Activated naive CD8-positive, alpha-beta T cell treated with anti-CD3 and anti-CD28 coated beads, Interleukin-2, amount 50 U/mL, for 24 hours (primary cell): ENCODE data around the gene ZNF618.

ENCODE experiments used
- ATAC-seq: fragments of 150-1000 bp; cut with Tn5 transposase; one replicate; pipeline ENCODE4 v1.10.0; 2021
- DNase-seq: peaks from one replicate; pipeline ENCODE4 v3.0.0; 2021
- H3K27ac Mint-ChIP-seq: one replicate; pipeline ENCODE4 v1.8.0; 2021; ENCODE audit warnings: mild to moderate bottlenecking, mixed read lengths
- H3K27me3 Mint-ChIP-seq: one replicate; pipeline ENCODE4 v1.8.0; 2021; ENCODE audit warnings: mixed read lengths
- H3K36me3 Mint-ChIP-seq: one replicate; pipeline ENCODE4 v1.8.0; 2021; ENCODE audit warnings: low read depth, mixed read lengths
- H3K4me1 Mint-ChIP-seq: one replicate; pipeline ENCODE4 v1.8.0; 2021; ENCODE audit warnings: mixed read lengths
- H3K4me3 Mint-ChIP-seq: one replicate; pipeline ENCODE4 v1.8.0; 2021; ENCODE audit warnings: mild to moderate bottlenecking, moderate library complexity, mixed read lengths
- H3K9me3 Mint-ChIP-seq: one replicate; pipeline ENCODE4 v1.8.0; 2021; ENCODE audit warnings: mixed read lengths

The ZNF618 gene

DNA sequence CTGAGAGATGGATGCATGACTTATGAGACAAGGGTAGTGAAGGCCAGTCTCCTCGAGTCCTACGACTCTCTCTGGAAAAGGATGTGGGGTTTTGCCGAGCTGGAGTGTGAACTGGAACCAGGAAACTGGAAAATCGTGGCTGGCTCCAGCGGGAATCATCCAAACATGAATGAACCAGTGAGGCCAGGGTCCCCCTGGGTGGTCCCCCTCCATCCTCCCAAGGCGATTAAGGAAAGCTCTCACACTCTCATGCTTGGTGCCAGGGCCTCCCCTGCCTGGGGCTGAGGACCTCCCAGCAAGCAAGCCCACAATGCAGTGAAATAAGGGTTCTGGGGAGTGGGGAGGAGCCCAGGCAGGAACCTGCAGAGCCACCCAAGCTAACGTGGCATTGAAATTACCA, 211.6 kb downstream of the ZNF618 start:
- no peak overlapping the region for H3K4me3 Mint-ChIP-seq
- H3K27me3 Mint-ChIP-seq, result peaks cover 2% of the 10 kb centered on the region
- H3K4me1 Mint-ChIP-seq, result no peaks in the 10 kb centered on the region
- ATAC-seq (no peak), DNase-seq (no peak)
- H3K27ac Mint-ChIP-seq, result no peak overlapping the region
- H3K9me3 Mint-ChIP-seq, result no peaks in the 10 kb centered on the region
- no peaks in the 10 kb centered on the region for H3K36me3 Mint-ChIP-seq

DNA sequence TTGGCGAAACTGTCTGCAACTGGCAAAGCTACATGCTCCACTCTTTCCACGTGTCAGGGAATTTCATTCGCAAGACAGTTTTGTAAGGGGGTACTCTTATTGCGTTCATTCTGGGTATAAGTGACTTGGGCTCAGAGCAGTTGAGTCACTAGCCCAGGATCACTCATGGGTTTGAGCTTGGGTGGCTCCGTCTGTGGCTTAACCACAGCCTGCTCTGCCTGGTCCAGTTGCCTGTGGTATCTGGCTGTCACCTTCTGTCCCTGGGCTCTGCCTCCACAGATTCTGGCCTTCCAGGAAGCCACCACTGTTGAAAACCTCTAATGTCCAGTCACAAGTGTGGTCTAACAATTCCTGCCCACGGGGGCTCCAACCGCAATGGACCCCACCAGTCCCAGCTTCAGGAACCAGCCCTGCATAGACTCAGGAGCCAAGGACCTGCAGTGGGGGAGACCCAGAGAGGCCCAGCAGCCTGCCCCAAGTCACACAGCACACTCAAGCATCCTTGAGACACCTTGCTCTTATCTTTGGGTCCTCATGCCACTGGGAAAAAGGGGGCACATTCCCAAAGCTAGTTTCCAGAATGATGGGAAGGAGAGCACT, 212.6 kb downstream of the ZNF618 start:
- peaks cover 2% of the 10 kb centered on the region for H3K27me3 Mint-ChIP-seq
- DNase-seq, result no peak
- H3K27ac Mint-ChIP-seq, result no peak overlapping the region
- no peak for ATAC-seq
- no peaks in the 10 kb centered on the region for H3K4me1 Mint-ChIP-seq
- no peaks in the 10 kb centered on the region for H3K9me3 Mint-ChIP-seq
- no peaks in the 10 kb centered on the region for H3K36me3 Mint-ChIP-seq
- H3K4me3 Mint-ChIP-seq, result no peak overlapping the region

- H3K4me1 Mint-ChIP-seq, result no peaks in the 10 kb centered on the region
- no peaks in the 10 kb centered on the region for H3K9me3 Mint-ChIP-seq
- no peaks in the 10 kb centered on the region for H3K36me3 Mint-ChIP-seq
- no peak for DNase-seq
- peaks cover 2% of the 10 kb centered on the region for H3K27me3 Mint-ChIP-seq
- no peak overlapping the region for H3K4me3 Mint-ChIP-seq
- ATAC-seq, result no peak
- no peak overlapping the region for H3K27ac Mint-ChIP-seq
These were observed 213.2 kb downstream of the ZNF618 start for GRCh38 chr9:114089206-114089840.

DNA sequence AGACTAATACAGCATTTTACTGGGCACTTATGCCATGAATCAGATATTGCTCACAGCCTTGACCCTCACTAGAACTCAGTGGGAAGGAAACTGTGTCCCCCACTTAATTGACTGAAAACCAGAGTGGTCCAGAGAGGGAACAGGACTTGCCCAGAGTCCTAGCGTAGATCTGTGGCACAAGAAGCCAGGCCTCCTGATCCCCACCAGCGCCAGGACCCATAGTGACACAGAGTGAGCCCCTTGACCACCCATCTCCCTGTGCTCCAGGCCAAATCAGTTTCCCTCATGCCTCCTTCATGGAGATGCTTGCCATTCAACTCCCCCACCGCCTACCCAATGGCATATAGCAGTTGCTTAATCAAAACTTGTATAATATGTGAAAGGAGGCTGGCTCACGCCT, 214.7 kb downstream of the ZNF618 start:
- Mint-ChIP-seq H3K27me3 (peaks cover 6% of the 10 kb centered on the region), H3K27ac (no peak overlapping the region), H3K4me1 (no peaks in the 10 kb centered on the region), H3K4me3 (no peak overlapping the region), H3K36me3 (no peaks in the 10 kb centered on the region), H3K9me3 (no peaks in the 10 kb centered on the region)
- no peak for ATAC-seq
- no peak for DNase-seq

GRCh38 chr9:114091711-114092110, 215.6 kb downstream of the ZNF618 start:
- Mint-ChIP-seq H3K27me3 (peaks cover 11% of the 10 kb centered on the region), H3K9me3 (no peaks in the 10 kb centered on the region), H3K27ac (no peak overlapping the region), H3K36me3 (no peaks in the 10 kb centered on the region), H3K4me3 (no peak overlapping the region), H3K4me1 (peaks cover under 1% of the 10 kb centered on the region)
- DNase-seq (no peak), ATAC-seq (no peak)

GRCh38 chr9:114092336-114092735, 216.2 kb downstream of the ZNF618 start:
- Mint-ChIP-seq H3K27me3 (peaks cover 14% of the 10 kb centered on the region), H3K36me3 (no peaks in the 10 kb centered on the region), H3K4me1 (peaks cover 2% of the 10 kb centered on the region), H3K27ac (no peak overlapping the region), H3K9me3 (no peaks in the 10 kb centered on the region), H3K4me3 (no peak overlapping the region)
- no peak for ATAC-seq
- DNase-seq, result no peak

DNA sequence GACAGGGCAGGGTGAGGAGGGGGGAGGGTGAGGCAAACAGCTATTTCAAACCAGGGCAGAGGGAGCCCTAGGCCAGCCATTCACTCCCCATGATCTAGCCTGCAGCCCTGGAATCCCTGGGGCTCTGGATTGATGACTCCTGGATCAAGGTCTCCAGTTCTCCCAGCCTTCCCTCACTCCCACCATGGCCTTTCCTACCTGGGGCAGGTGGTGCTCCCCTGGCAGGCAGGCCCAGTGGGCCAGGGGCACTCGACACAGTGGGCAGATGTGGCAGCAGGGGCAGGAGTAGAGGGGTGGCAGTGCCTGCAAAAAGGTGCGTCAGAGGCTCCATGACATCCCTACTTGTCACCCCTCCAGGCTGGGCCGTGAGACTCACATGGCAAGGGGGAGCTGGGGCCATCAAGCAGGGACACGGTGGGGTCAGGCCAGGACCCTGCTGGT, 216.9 kb downstream of the ZNF618 start:
- Mint-ChIP-seq H3K36me3 (no peaks in the 10 kb centered on the region), H3K27me3 (peaks cover 18% of the 10 kb centered on the region)
- no peak for ATAC-seq

DNA sequence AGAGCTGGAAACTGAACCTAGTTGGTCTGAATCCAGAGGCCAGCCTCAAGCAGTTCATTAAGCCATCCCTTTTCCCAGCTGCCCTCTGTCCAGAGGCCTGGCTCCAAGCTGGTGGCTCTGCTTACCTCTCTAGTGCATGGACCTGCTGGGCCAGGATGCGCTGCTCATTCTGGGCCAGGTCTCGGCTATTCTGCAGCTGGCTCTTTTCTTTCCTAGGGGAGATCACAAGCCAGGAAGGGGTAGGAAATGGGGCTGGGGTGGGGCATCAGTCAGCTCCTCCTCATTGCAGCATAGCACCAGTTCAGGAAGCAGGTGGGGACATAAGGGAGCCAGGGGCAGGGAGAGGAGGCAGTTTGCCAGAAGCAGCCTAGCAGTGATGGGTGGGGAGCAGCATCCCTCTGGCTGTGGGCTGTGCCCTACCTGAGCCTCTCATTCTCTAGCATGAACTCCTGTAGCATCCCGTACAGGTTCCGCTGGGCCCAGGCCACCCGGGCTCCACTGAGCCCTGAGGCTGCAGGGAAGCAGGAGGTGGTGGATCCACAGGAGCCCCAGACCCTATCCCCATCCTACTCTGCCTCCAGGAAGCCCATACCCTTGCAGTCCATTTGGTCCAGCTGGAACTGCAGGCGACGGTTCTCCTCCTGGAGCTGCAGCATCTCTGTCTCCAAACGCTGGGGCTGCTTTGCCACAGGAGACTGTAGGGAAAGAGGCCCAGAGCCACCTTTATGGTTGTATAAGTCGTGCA, 217.8 kb downstream of the ZNF618 start:
- DNase-seq (no peak), ATAC-seq (no peak)
- peaks cover 7% of the 10 kb centered on the region for H3K4me1 Mint-ChIP-seq
- H3K27me3 Mint-ChIP-seq, result peaks cover 19% of the 10 kb centered on the region
- no peak overlapping the region for H3K4me3 Mint-ChIP-seq
- H3K36me3 Mint-ChIP-seq, result no peaks in the 10 kb centered on the region
- no peak overlapping the region for H3K27ac Mint-ChIP-seq
- no peaks in the 10 kb centered on the region for H3K9me3 Mint-ChIP-seq

More for the DNA sequence above, 216.9 kb downstream of the ZNF618 start:
- H3K4me3 Mint-ChIP-seq, result no peak overlapping the region
- H3K9me3 Mint-ChIP-seq, result no peaks in the 10 kb centered on the region
- peaks cover 7% of the 10 kb centered on the region for H3K4me1 Mint-ChIP-seq
- DNase-seq, result no peak
- no peak overlapping the region for H3K27ac Mint-ChIP-seq

DNA sequence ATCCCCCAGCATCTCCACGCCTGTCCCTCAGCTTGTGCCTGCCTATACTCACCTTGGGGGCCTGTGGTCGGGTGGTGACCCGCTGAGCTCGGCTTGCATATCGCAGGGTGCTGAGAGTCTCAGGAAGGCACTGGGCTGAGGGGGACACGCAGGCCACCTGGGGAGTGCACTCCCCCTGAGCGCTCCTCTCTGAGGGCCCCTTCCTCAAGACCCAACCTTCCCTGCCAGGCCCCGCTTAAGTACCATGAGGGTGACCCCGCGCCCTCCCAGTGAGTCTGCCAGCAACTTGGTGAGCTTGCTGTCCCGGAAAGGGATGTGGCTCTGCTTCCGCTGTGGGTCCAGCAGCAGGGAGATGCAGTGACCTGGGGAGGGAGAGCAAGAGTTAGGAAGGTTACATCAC, 218.9 kb downstream of the ZNF618 start:
- Mint-ChIP-seq H3K4me1 (peaks cover 7% of the 10 kb centered on the region), H3K27me3 (peaks cover 21% of the 10 kb centered on the region), H3K36me3 (no peaks in the 10 kb centered on the region), H3K4me3 (no peak overlapping the region), H3K27ac (no peak overlapping the region), H3K9me3 (no peaks in the 10 kb centered on the region)
- ATAC-seq (no peak), DNase-seq (no peak)

- no peak overlapping the region for H3K4me3 Mint-ChIP-seq
- H3K4me1 Mint-ChIP-seq, result peaks cover 7% of the 10 kb centered on the region
- H3K36me3 Mint-ChIP-seq, result no peaks in the 10 kb centered on the region
- ATAC-seq (no peak), DNase-seq (peak; percentile 12)
- H3K27ac Mint-ChIP-seq, result no peak overlapping the region
- peaks cover 24% of the 10 kb centered on the region for H3K27me3 Mint-ChIP-seq
- no peaks in the 10 kb centered on the region for H3K9me3 Mint-ChIP-seq
These were observed 220.0 kb downstream of the ZNF618 start for GRCh38 chr9:114096041-114096511.

DNA sequence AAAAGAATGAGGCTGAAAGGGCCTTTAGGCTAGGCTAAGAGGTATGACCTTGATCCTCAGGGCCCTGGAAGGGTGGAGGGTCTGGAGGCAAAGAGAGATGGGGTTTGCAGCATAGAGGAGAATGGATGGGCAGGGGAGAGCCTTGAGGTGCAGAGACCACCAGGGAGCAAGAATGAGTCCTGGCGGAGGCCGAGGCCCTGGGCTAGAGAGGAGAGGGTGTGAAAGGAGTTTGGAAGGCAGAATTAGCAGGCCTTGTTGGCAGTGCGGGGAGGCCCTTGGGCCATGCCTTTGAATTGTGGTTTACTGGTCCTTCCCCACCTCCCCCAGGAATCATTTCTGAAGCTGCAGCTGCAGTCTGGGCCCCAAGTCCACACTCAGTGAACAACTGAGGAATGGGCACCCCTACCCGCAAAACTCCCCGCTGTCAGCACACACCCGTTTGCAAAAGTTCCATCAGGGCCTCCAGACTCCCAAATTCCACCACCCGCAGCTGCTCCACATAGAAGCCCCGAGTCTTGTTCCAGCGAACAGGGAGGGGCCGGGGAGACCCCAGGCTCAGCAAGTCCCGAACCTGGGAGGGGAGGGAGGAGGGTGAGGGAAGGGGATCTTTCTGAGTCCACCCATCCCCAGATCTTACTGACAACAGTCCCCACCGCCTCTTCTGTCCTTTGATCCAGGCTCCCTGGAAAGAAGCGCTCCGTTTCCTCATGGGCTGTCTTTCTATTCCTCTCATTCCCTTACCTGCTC, 220.9 kb downstream of the ZNF618 start:
- Mint-ChIP-seq H3K4me3 (peak overlapping the region; percentile 26), H3K9me3 (peaks cover 6% of the 10 kb centered on the region), H3K36me3 (no peaks in the 10 kb centered on the region), H3K27me3 (peaks cover 30% of the 10 kb centered on the region), H3K4me1 (peaks cover 7% of the 10 kb centered on the region), H3K27ac (no peak overlapping the region)
- no peak for DNase-seq
- no peak for ATAC-seq

- Mint-ChIP-seq H3K4me3 (peak overlapping the region; percentile 26), H3K36me3 (no peaks in the 10 kb centered on the region), H3K27me3 (peaks cover 30% of the 10 kb centered on the region), H3K4me1 (peaks cover 7% of the 10 kb centered on the region), H3K27ac (no peak overlapping the region), H3K9me3 (peaks cover 7% of the 10 kb centered on the region)
- DNase-seq (no peak), ATAC-seq (no peak)
These were observed 221.5 kb downstream of the ZNF618 start for GRCh38 chr9:114097613-114098020.

DNA sequence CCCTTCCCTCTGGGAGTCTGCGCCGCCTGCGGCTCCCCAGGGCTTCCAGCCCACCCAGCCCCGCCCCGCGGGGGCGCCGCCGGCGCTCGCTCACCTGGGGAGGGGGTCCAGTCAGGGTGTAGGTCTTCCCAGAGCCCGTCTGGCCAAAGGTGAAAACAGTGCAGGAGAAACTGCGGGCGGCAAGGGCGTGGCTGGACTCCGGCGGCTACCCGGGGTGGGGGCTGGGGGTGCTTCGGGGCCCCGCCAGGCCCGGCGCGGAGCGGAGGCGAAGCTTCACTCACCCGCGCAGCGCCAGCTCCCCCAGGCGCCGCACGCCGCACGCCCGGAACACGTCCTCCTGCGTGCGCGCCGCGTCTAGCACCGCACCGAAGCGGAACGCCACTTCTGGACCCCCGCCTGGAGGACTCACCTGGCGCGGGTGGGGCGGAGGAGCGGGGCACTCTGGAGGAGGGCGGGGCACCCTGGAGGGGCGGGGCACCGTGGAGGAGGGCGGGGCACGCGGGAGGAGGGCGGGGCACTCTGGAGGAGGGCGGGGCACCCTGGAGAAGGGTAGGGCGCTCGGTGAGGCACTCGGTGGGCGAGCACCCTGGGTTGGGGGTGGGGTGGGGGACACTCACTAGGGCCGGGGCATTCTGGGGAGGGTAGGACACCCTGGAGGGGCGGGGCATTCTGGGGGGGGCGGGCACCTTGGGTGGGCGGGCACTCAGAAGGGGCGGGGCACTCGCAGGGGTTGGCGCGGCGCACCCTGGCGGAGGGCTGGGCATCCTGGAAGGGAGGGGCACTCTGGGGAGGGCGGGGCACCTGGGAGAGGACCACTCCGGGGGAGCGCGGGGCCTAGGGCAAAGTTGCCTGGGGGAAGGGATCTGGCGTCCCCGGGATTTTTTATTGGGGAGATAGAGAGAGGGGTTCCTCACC, 222.2 kb downstream of the ZNF618 start:
- peaks cover 7% of the 10 kb centered on the region for H3K9me3 Mint-ChIP-seq
- H3K27me3 Mint-ChIP-seq, result peaks cover 34% of the 10 kb centered on the region
- peak; percentile 48 for ATAC-seq
- no peak overlapping the region for H3K27ac Mint-ChIP-seq
- peak; percentile 35 for DNase-seq
- H3K4me3 Mint-ChIP-seq, result no peak overlapping the region
- peaks cover 7% of the 10 kb centered on the region for H3K4me1 Mint-ChIP-seq
- H3K36me3 Mint-ChIP-seq, result no peaks in the 10 kb centered on the region
